ENCODE results near the gene HOXA13.

Gene HOXA13

DNA sequence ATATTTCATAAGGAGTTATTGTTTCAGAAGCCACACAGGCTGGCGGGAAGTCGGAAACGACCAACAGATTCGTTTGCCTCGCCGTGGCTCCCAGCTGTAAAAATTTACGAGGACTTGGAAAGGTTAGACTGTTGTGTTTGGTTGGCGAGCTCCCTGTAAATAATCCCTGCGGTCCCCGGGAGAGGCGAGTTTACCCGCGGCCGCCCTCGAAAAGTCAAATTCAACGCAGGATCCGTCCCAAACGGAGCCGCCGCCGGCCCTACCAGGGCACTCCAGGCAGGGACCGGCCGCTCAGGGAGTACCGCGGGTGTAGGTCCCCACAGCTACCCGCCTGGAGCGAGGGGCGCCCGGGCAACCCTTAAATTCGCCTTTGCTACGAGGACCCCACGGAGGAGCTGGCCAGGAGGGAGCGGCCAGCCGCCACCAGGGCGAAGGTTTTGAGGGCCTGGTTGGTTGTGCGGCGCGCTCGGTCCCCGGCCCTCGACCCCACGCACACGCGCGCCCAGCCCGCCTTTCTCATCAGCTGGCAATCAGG, 33.8 kb downstream of the HOXA13 start (continued):
- no peak for TF ChIP-seq MEIS1 (CRISPR knock-in tag; IDR thresholded peaks at IDR 0.05; ENCODE audit: borderline replicate concordance)
- TF ChIP-seq ZNF626 (tag by site-specific recombination; IDR thresholded peaks at IDR 0.05): no peak
- no peak for TF ChIP-seq ZNF791 (tag by site-specific recombination; IDR thresholded peaks at IDR 0.05)
- TF ChIP-seq SALL2 (tag by site-specific recombination; IDR thresholded peaks at IDR 0.05; ENCODE audit: borderline replicate concordance): no peak
- TF ChIP-seq, protein P1, sequence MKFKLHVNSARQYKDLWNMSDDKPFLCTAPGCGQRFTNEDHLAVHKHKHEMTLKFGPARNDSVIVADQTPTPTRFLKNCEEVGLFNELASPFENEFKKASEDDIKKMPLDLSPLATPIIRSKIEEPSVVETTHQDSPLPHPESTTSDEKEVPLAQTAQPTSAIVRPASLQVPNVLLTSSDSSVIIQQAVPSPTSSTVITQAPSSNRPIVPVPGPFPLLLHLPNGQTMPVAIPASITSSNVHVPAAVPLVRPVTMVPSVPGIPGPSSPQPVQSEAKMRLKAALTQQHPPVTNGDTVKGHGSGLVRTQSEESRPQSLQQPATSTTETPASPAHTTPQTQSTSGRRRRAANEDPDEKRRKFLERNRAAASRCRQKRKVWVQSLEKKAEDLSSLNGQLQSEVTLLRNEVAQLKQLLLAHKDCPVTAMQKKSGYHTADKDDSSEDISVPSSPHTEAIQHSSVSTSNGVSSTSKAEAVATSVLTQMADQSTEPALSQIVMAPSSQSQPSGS (tag by site-specific recombination; IDR thresholded peaks at IDR 0.05; ENCODE audit: low read depth): no peak
- TF ChIP-seq ZNF560 (tag by site-specific recombination; IDR thresholded peaks at IDR 0.05; ENCODE audit: borderline replicate concordance): no peak
- TF ChIP-seq YY1 (tag by site-specific recombination; IDR thresholded peaks at IDR 0.05): no peak
- TF ChIP-seq, protein P2, sequence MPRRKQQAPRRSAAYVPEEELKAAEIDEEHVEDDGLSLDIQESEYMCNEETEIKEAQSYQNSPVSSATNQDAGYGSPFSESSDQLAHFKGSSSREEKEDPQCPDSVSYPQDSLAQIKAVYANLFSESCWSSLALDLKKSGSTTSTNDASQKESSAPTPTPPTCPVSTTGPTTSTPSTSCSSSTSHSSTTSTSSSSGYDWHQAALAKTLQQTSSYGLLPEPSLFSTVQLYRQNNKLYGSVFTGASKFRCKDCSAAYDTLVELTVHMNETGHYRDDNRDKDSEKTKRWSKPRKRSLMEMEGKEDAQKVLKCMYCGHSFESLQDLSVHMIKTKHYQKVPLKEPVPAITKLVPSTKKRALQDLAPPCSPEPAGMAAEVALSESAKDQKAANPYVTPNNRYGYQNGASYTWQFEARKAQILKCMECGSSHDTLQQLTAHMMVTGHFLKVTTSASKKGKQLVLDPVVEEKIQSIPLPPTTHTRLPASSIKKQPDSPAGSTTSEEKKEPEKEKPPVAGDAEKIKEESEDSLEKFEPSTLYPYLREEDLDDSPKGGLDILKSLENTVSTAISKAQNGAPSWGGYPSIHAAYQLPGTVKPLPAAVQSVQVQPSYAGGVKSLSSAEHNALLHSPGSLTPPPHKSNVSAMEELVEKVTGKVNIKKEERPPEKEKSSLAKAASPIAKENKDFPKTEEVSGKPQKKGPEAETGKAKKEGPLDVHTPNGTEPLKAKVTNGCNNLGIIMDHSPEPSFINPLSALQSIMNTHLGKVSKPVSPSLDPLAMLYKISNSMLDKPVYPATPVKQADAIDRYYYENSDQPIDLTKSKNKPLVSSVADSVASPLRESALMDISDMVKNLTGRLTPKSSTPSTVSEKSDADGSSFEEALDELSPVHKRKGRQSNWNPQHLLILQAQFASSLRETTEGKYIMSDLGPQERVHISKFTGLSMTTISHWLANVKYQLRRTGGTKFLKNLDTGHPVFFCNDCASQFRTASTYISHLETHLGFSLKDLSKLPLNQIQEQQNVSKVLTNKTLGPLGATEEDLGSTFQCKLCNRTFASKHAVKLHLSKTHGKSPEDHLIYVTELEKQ (tag by site-specific recombination; IDR thresholded peaks at IDR 0.05; ENCODE audit: borderline replicate concordance): no peak
- TF ChIP-seq ZNF10 (tag by site-specific recombination; IDR thresholded peaks at IDR 0.05): no peak
- TF ChIP-seq RBAK (tag by site-specific recombination; IDR thresholded peaks at IDR 0.05): no peak
- TF ChIP-seq ZNF248 (tag by site-specific recombination; IDR thresholded peaks at IDR 0.05): no peak
- no peak for TF ChIP-seq HOXC10 (CRISPR knock-in tag; IDR thresholded peaks at IDR 0.05)
- TF ChIP-seq ZNF561 (tag by site-specific recombination; IDR thresholded peaks at IDR 0.05; ENCODE audit: borderline replicate concordance): peak; percentile 15; the same call in 1 of the 2 replicates
- TF ChIP-seq ZNF658 (tag by site-specific recombination; IDR thresholded peaks at IDR 0.05): no peak
- TF ChIP-seq ZNF335 (tag by site-specific recombination; conservative IDR thresholded peaks at IDR 0.05): peak; percentile 56
- no peak for TF ChIP-seq ZFP37 (tag by site-specific recombination; IDR thresholded peaks at IDR 0.05)
- TF ChIP-seq GLI4 (tag by site-specific recombination; IDR thresholded peaks at IDR 0.05): no peak
- TF ChIP-seq ZBTB48 (tag by site-specific recombination; IDR thresholded peaks at IDR 0.05): peak; percentile 47
- TF ChIP-seq IKZF3 (tag by site-specific recombination; IDR thresholded peaks at IDR 0.05): peak; percentile 98
- TF ChIP-seq ZIC2 (tag by site-specific recombination; IDR thresholded peaks at IDR 0.05): no peak
- TF ChIP-seq ZNF555 (tag by site-specific recombination; conservative IDR thresholded peaks at IDR 0.05): no peak
- TF ChIP-seq ZNF133 (tag by site-specific recombination; IDR thresholded peaks at IDR 0.05): no peak
- TF ChIP-seq KLF8 (tag by site-specific recombination; IDR thresholded peaks at IDR 0.05): no peak
- no peak for TF ChIP-seq ZNF239 (tag by site-specific recombination; IDR thresholded peaks at IDR 0.05)
- TF ChIP-seq, protein P3, sequence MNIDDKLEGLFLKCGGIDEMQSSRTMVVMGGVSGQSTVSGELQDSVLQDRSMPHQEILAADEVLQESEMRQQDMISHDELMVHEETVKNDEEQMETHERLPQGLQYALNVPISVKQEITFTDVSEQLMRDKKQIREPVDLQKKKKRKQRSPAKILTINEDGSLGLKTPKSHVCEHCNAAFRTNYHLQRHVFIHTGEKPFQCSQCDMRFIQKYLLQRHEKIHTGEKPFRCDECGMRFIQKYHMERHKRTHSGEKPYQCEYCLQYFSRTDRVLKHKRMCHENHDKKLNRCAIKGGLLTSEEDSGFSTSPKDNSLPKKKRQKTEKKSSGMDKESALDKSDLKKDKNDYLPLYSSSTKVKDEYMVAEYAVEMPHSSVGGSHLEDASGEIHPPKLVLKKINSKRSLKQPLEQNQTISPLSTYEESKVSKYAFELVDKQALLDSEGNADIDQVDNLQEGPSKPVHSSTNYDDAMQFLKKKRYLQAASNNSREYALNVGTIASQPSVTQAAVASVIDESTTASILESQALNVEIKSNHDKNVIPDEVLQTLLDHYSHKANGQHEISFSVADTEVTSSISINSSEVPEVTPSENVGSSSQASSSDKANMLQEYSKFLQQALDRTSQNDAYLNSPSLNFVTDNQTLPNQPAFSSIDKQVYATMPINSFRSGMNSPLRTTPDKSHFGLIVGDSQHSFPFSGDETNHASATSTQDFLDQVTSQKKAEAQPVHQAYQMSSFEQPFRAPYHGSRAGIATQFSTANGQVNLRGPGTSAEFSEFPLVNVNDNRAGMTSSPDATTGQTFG (tag by site-specific recombination; IDR thresholded peaks at IDR 0.05; ENCODE audit: borderline replicate concordance): no peak
- TF ChIP-seq ZNF624 (tag by site-specific recombination; IDR thresholded peaks at IDR 0.05): no peak
- TF ChIP-seq, protein P4, sequence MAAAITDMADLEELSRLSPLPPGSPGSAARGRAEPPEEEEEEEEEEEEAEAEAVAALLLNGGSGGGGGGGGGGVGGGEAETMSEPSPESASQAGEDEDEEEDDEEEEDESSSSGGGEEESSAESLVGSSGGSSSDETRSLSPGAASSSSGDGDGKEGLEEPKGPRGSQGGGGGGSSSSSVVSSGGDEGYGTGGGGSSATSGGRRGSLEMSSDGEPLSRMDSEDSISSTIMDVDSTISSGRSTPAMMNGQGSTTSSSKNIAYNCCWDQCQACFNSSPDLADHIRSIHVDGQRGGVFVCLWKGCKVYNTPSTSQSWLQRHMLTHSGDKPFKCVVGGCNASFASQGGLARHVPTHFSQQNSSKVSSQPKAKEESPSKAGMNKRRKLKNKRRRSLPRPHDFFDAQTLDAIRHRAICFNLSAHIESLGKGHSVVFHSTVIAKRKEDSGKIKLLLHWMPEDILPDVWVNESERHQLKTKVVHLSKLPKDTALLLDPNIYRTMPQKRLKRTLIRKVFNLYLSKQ (tag by site-specific recombination; IDR thresholded peaks at IDR 0.05; ENCODE audit: borderline replicate concordance): no peak
- no peak for TF ChIP-seq ZNF350 (tag by site-specific recombination; IDR thresholded peaks at IDR 0.05)
- no peak for TF ChIP-seq ZFP41 (tag by site-specific recombination; IDR thresholded peaks at IDR 0.05; ENCODE audit: borderline replicate concordance)
- TF ChIP-seq ZNF341 (tag by site-specific recombination; IDR thresholded peaks at IDR 0.05; ENCODE audit: low read depth): no peak; the same call in 1 of the 2 replicates
- TF ChIP-seq, protein P5, sequence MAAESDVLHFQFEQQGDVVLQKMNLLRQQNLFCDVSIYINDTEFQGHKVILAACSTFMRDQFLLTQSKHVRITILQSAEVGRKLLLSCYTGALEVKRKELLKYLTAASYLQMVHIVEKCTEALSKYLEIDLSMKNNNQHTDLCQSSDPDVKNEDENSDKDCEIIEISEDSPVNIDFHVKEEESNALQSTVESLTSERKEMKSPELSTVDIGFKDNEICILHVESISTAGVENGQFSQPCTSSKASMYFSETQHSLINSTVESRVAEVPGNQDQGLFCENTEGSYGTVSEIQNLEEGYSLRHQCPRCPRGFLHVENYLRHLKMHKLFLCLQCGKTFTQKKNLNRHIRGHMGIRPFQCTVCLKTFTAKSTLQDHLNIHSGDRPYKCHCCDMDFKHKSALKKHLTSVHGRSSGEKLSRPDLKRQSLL (tag by site-specific recombination; IDR thresholded peaks at IDR 0.05): no peak
- TF ChIP-seq ZFP69B (tag by site-specific recombination; IDR thresholded peaks at IDR 0.05): no peak; the same call in 1 of the 2 replicates
